Liver (tissue), 9 donors: ENCODE data around the gene PGRMC1. TPM values are rescaled to one million over a fixed set of nuclear protein-coding genes. Genes with fewer than 3 reads are reported as not detected.

Experiments
- DNase-seq: peaks from one replicate; pipeline ENCODE4 v3.0.0-alpha.2; 2017; ENCODE audit warnings: low spot score
- H3K27ac ChIP-seq, 2 donors: one replicate each; pipeline ENCODE4 v1.7.0; 2013; ENCODE audit warnings: inconsistent platforms in 2 of 2, low read length in 2 of 2, control low read depth in 1 of 2, low read depth in 1 of 2, mild to moderate bottlenecking in 1 of 2
- H3K27me3 ChIP-seq, 4 donors: one replicate each; pipeline versions ENCODE4 v1.6.1 to v1.7.0; 2013; ENCODE audit warnings: low read length in 3 of 4, inconsistent platforms in 1 of 4, mild to moderate bottlenecking in 1 of 4, moderate library complexity in 1 of 4; ENCODE audit not compliant: control insufficient read depth in 4 of 4, insufficient read depth in 4 of 4
- H3K36me3 ChIP-seq, 4 donors: one replicate each; pipeline versions ENCODE4 v1.6.1 to v1.7.0; 2013; ENCODE audit warnings: low read length in 3 of 4, mild to moderate bottlenecking in 3 of 4, low read depth in 1 of 4, moderate library complexity in 1 of 4; ENCODE audit not compliant: control insufficient read depth in 4 of 4, insufficient read depth in 3 of 4
- H3K4me1 ChIP-seq, 4 donors: one replicate each; pipeline versions ENCODE4 v1.6.1 to v1.7.0; 2013; ENCODE audit warnings: low read length in 3 of 4, mild to moderate bottlenecking in 3 of 4, moderate library complexity in 1 of 4; ENCODE audit not compliant: control insufficient read depth in 4 of 4, insufficient read depth in 4 of 4
- H3K4me3 ChIP-seq, 3 donors: one replicate each; pipeline versions ENCODE4 v1.6.1 to v1.7.0; 2013; ENCODE audit warnings: low read length in 3 of 3, control low read depth in 1 of 3, low read depth in 1 of 3, mild to moderate bottlenecking in 1 of 3
- H3K9ac ChIP-seq, 2 donors: one replicate each; pipeline ENCODE4 v1.7.0; 2013; ENCODE audit warnings: low read length in 2 of 2, mild to moderate bottlenecking in 2 of 2, moderate library complexity in 2 of 2, control low read depth in 1 of 2, low read depth in 1 of 2
- H3K9me3 ChIP-seq, 4 donors: one replicate each; pipeline versions ENCODE4 v1.6.1 to v1.7.0; 2013; ENCODE audit warnings: low read length in 3 of 4; ENCODE audit not compliant: control insufficient read depth in 4 of 4
- EGR1 ChIP-seq, 2 donors: IDR thresholded peaks; 2 replicates each; pipeline ENCODE4 v1.6.1; 2016 to 2018; ENCODE audit warnings: antibody characterized with exemption in 2 of 2, low read depth in 2 of 2
- FOXA1 ChIP-seq: IDR thresholded peaks from 2 replicates; pipeline ENCODE4 v1.6.1; 2016; ENCODE audit warnings: antibody characterized with exemption
- FOXA2 ChIP-seq: IDR thresholded peaks from 2 replicates; pipeline ENCODE4 v1.6.1; 2016; ENCODE audit warnings: antibody characterized with exemption
- GABPA ChIP-seq, 2 donors: IDR thresholded peaks in 1 of 2; conservative IDR thresholded peaks in 1 of 2; 2 replicates each; pipeline ENCODE4 v1.6.1; 2016; ENCODE audit warnings: antibody characterized with exemption in 2 of 2, mild to moderate bottlenecking in 1 of 2, moderate library complexity in 1 of 2
- HNF4A ChIP-seq, 2 donors: conservative IDR thresholded peaks; 2 replicates each; pipeline ENCODE4 v1.6.1; 2016; ENCODE audit warnings: antibody characterized with exemption in 2 of 2, mild to moderate bottlenecking in 2 of 2
- HNF4G ChIP-seq: IDR thresholded peaks from 2 replicates; pipeline ENCODE4 v1.6.1; 2016; ENCODE audit warnings: antibody characterized with exemption
- JUND ChIP-seq, 2 donors: IDR thresholded peaks; 2 replicates each; pipeline ENCODE4 v1.6.1; 2016; ENCODE audit warnings: antibody characterized with exemption in 2 of 2
- NR2F2 ChIP-seq: IDR thresholded peaks from 2 replicates; pipeline ENCODE4 v1.6.1; 2016; ENCODE audit warnings: antibody characterized with exemption
- RAD21 ChIP-seq, 2 donors: IDR thresholded peaks; 2 replicates each; pipeline ENCODE4 v1.6.1; 2016; ENCODE audit warnings: antibody characterized with exemption in 2 of 2, mild to moderate bottlenecking in 2 of 2
- RXRA ChIP-seq, 2 donors: IDR thresholded peaks; 2 replicates each; pipeline ENCODE4 v1.6.1; 2017 to 2018; ENCODE audit warnings: antibody characterized with exemption in 2 of 2, mild to moderate bottlenecking in 1 of 2
- SP1 ChIP-seq: IDR thresholded peaks from 2 replicates; pipeline ENCODE4 v1.6.1; 2018; ENCODE audit warnings: antibody characterized with exemption, mild to moderate bottlenecking
- TAF1 ChIP-seq: conservative IDR thresholded peaks from 2 replicates; pipeline ENCODE4 v1.6.1; 2016; ENCODE audit warnings: antibody characterized with exemption, mild to moderate bottlenecking
- YY1 ChIP-seq: IDR thresholded peaks from 2 replicates; pipeline ENCODE4 v1.6.1; 2016; ENCODE audit warnings: antibody characterized with exemption, mild to moderate bottlenecking
- WGBS: extraction: QIAGEN DNeasy Blood & Tissue Kit; methylation state at CpG from one replicate; pipeline ENCODE4 v1.1.7; 2013; 5-methylcytosine and 5-hydroxymethylcytosine counted together
- polyA plus RNA-seq, 2 donors: library from polyadenylated mRNA; stranded (reverse) in 1 of 2; unstranded in 1 of 2; fragments of 200-250 nt in 1 of 2; fragments of >200 nt in 1 of 2; fragmentation: Nextera tagmentation in 1 of 2; extraction: Ambion mirVana in 1 of 2; gene quantifications; one replicate each; pipeline versions ENCODE4 v1.2.1 to v1.2.3, GENCODE V29; 2013 to 2015
- total RNA-seq, 2 donors: library from RNA; depleted of rRNA; stranded (reverse); fragments of >200 nt; gene quantifications; one replicate each; pipeline ENCODE4 v1.2.3, GENCODE V29; 2014
- TF ChIP-seq, protein P1 (sequence below): IDR thresholded peaks from 2 replicates; pipeline ENCODE4 v1.6.1; 2016; ENCODE audit warnings: antibody characterized with exemption
- TF ChIP-seq, protein P2 (sequence below): IDR thresholded peaks from 2 replicates; pipeline ENCODE4 v1.6.1; 2016; ENCODE audit warnings: antibody characterized with exemption
- TF ChIP-seq, protein P3 (sequence below): IDR thresholded peaks from 2 replicates; pipeline ENCODE4 v1.6.1; 2016; ENCODE audit warnings: antibody characterized with exemption
- TF ChIP-seq, protein P4 (sequence below): IDR thresholded peaks from 2 replicates; pipeline ENCODE4 v1.6.1; 2016; ENCODE audit warnings: antibody characterized with exemption, mild to moderate bottlenecking
- TF ChIP-seq, protein P5 (sequence below): fragments of 150-350 bp; IDR thresholded peaks from 2 replicates; pipeline ENCODE4 v1.5.1; 2017; ENCODE audit warnings: improper control_type of control experiment, low read depth, low read length; ENCODE audit not compliant: missing input control
- donor health status: healthy.
- donor health status: healthy.
- donor health status: healthy.
- donor health status: healthy.
- donor health status: healthy.

The PGRMC1 gene
- total and polyA plus RNA-seq, 4 donors = 180 to 346 (median 290) TPM

DNA sequence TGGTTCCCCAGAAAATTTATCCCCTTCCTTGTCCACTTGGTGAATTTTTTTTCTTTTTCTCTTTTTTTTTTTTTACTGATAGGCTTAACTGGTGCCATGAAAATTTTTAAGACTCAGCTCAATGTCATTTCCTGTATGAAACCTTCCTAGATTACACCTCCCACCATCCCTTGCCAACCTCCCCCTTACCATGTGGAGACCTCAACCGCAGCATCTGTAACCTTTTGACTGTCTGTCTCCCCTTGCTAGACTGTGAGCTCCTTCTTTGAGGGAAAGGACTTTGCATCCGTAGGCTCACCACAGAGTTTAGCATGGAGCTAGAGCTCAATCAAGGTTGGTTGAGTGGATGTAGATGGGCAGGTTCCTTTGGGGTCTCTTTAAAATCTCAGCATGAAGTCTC lies 5.2 kb upstream of the PGRMC1 start (continued):
- TF ChIP-seq, protein P1, sequence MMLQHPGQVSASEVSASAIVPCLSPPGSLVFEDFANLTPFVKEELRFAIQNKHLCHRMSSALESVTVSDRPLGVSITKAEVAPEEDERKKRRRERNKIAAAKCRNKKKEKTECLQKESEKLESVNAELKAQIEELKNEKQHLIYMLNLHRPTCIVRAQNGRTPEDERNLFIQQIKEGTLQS = no peak
- TF ChIP-seq TAF1 (no peak), RAD21 (IDR thresholded peaks at IDR 0.05) (no peak)

DNA sequence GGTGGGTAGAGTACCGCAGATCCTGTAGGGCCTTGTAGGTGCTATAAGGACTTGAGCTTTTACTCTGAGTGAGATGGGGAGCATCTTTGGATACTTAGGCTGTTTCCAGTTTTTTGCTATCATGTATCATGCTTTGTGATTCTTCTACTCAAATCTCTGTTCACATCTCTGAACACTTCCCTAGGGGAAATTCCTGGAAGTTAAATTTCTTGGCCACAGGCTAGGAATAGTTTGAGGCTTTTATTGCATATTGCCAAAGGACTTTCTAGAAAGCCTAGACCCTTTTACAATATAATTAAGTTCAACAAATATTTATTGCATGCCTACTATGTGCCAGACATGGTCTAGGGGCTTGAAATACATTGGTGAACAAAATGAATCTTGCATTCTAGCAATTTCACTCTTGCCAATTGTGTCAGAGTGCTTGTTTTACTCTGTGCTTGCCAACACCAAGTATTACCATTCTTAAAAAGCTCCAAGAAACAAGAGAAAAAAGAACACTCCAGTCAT lies 4.1 kb upstream of the PGRMC1 start:
- DNase-seq = no peak
- WGBS = 100% methylated on average over 1 of the region's 1 CpG
- Histone ChIP-seq H3K27me3 (no peaks in the 10 kb centered on the region), H3K9me3 (no peaks in the 10 kb centered on the region), H3K4me1 (peaks cover 0 to 4% (median 0%) of the 10 kb centered on the region in 4 donors), H3K36me3 (no peaks in the 10 kb centered on the region), H3K4me3 (no peak overlapping the region), H3K9ac (no peak overlapping the region), H3K27ac (no peak overlapping the region)
- TF ChIP-seq JUND (IDR thresholded peaks at IDR 0.05) (no peak), RXRA (IDR thresholded peaks at IDR 0.05) (no peak), SP1 (no peak), GABPA (IDR thresholded peaks at IDR 0.05 in 1 of 2, conservative IDR thresholded peaks at IDR 0.05 in 1 of 2) (no peak), TAF1 (no peak), HNF4G (no peak), HNF4A (conservative IDR thresholded peaks at IDR 0.05) (no peak), EGR1 (IDR thresholded peaks at IDR 0.05; ENCODE audit: low read depth in 2 of 2) (no peak), NR2F2 (no peak), YY1 (no peak), FOXA1 (no peak), RAD21 (IDR thresholded peaks at IDR 0.05) (no peak), FOXA2 (no peak)
- TF ChIP-seq, protein P2, sequence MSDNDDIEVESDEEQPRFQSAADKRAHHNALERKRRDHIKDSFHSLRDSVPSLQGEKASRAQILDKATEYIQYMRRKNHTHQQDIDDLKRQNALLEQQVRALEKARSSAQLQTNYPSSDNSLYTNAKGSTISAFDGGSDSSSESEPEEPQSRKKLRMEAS = no peak
- TF ChIP-seq, protein P3, sequence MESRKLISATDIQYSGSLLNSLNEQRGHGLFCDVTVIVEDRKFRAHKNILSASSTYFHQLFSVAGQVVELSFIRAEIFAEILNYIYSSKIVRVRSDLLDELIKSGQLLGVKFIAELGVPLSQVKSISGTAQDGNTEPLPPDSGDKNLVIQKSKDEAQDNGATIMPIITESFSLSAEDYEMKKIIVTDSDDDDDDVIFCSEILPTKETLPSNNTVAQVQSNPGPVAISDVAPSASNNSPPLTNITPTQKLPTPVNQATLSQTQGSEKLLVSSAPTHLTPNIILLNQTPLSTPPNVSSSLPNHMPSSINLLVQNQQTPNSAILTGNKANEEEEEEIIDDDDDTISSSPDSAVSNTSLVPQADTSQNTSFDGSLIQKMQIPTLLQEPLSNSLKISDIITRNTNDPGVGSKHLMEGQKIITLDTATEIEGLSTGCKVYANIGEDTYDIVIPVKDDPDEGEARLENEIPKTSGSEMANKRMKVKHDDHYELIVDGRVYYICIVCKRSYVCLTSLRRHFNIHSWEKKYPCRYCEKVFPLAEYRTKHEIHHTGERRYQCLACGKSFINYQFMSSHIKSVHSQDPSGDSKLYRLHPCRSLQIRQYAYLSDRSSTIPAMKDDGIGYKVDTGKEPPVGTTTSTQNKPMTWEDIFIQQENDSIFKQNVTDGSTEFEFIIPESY = no peak
- TF ChIP-seq, protein P4, sequence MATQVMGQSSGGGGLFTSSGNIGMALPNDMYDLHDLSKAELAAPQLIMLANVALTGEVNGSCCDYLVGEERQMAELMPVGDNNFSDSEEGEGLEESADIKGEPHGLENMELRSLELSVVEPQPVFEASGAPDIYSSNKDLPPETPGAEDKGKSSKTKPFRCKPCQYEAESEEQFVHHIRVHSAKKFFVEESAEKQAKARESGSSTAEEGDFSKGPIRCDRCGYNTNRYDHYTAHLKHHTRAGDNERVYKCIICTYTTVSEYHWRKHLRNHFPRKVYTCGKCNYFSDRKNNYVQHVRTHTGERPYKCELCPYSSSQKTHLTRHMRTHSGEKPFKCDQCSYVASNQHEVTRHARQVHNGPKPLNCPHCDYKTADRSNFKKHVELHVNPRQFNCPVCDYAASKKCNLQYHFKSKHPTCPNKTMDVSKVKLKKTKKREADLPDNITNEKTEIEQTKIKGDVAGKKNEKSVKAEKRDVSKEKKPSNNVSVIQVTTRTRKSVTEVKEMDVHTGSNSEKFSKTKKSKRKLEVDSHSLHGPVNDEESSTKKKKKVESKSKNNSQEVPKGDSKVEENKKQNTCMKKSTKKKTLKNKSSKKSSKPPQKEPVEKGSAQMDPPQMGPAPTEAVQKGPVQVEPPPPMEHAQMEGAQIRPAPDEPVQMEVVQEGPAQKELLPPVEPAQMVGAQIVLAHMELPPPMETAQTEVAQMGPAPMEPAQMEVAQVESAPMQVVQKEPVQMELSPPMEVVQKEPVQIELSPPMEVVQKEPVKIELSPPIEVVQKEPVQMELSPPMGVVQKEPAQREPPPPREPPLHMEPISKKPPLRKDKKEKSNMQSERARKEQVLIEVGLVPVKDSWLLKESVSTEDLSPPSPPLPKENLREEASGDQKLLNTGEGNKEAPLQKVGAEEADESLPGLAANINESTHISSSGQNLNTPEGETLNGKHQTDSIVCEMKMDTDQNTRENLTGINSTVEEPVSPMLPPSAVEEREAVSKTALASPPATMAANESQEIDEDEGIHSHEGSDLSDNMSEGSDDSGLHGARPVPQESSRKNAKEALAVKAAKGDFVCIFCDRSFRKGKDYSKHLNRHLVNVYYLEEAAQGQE = no peak
- TF ChIP-seq, protein P5, sequence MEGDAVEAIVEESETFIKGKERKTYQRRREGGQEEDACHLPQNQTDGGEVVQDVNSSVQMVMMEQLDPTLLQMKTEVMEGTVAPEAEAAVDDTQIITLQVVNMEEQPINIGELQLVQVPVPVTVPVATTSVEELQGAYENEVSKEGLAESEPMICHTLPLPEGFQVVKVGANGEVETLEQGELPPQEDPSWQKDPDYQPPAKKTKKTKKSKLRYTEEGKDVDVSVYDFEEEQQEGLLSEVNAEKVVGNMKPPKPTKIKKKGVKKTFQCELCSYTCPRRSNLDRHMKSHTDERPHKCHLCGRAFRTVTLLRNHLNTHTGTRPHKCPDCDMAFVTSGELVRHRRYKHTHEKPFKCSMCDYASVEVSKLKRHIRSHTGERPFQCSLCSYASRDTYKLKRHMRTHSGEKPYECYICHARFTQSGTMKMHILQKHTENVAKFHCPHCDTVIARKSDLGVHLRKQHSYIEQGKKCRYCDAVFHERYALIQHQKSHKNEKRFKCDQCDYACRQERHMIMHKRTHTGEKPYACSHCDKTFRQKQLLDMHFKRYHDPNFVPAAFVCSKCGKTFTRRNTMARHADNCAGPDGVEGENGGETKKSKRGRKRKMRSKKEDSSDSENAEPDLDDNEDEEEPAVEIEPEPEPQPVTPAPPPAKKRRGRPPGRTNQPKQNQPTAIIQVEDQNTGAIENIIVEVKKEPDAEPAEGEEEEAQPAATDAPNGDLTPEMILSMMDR = no peak
- TF ChIP-seq, protein P1 = no peak
